Measurements from ENCODE around the gene NT5E.
"Not testable (repeated sequence)": the region's sequence is repeated elsewhere in the genome, so short reads cannot be mapped to it uniquely, and the experiment has no call there.

The NT5E gene

DNA sequence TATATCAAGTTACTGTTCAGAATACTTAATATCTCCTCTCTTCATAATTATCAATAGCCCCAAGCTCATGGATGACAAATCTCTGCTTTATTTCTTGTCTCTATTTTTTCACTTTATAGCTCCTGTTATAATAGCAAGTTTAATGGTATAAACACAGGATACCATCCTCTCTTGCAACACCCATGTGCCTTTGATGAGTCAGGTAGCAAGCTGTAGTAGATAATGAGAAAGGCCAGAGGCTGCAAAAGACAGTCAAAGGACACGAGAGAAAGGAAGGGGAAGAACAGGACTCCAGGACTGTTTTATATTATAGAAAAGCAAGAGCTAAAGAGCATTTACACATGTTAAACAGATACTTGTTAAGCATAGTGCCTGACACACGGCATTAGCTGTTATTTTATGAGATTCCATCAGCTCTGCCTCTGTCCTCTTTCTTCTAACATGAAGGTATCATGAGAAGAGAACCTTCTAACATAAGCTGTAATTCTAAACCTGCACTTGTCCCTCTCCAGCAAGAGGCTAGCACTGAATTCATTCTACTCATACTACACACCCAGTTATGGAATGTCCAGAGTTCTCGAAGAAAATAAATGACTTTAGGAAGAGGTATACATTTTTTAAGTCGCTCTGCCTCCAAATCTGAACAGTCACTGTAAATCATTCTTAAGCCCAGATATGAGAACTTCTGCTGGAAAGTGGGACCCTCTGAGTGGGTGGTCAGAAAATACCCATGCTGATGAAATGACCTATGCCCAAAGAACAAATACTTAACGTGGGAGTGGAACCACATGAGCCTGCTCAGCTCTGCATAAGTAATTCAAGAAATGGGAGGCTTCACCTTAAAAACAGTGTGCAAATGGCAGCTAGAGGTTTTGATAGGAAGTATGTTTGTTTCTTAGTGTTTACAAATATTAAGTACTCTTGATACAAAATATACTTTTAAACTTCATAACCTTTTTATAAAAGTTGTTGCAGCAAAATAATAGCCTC, 45.0 kb downstream of the NT5E start:
- DNase-seq, result no peak

DNA sequence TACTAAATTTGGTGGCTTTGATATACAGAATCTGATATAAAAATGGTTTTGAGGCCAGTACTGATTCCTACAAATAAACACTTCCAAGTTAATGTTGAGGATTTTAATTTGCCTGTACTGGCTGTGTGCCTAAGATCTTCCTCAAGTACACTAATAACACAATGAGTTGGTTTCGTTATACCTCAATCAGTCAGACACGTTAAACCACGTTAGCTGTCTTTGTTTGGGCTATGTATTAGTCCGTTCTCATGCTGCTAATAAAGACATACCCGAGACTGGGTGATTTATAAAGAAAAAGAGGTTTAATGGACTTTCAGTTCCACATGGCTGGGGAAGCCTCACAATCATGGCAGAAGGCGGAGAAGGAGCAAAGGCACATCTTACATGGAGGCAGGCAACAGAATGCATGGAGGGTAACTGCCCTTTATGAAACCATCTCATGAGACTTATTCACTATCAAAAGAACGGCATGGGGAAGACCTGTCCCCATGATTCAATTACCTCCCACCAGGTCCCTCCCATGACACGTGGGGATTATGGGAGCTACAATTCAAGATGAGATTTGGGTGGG, 46.2 kb downstream of the NT5E start:
- no peak for DNase-seq

DNA sequence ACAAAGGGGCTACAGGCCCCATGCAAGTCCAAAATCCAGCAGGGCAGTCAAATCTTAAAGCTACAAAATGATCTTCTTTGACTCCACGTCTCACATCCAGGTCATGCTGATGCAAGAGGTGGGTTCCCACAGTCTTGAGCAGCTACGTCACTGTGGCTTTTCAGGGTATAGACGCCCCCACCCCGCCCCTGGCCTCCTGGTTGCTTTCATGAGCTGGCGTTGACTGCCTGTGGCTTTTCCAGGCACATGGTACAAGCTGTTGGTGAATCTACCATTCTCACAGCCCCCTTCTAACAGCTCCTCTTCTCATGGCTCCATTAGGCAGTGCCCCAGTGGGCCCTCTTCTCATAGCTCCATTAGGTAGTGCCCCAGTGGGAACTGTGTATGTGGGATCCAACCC, 47.0 kb downstream of the NT5E start:
- DNase-seq, result no peak

DNA sequence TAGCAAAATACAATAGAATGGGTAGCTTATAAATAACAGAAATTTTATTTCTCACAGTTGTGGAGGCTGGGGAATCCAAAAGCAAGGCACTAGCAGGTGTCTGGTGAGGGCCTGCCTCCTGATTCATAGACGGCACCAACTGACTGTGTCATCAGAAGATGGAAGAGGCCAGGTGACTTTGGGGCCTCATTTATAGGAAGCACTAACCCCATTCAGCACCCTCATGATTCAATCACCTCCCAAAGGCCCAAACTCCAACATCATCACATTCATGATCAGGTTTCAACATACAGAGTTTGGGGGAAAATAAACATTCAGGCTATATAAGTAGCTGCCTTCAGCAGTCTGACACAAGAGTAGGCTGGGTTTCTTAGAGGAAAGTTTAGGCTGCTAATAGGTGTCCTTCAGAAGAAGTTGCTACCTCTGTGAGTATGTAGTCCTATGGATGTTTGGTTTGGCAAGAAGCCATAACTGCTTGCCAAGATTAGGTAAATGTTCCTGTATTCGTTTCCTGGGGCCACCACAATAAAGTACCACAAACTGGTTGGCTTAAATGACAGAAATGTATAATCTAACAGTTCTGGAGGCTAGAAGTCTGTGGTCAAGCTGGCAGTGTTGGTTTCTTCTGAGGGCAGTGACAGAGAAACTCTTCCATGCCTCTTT, 48.8 kb downstream of the NT5E start:
- no peak for DNase-seq

DNA sequence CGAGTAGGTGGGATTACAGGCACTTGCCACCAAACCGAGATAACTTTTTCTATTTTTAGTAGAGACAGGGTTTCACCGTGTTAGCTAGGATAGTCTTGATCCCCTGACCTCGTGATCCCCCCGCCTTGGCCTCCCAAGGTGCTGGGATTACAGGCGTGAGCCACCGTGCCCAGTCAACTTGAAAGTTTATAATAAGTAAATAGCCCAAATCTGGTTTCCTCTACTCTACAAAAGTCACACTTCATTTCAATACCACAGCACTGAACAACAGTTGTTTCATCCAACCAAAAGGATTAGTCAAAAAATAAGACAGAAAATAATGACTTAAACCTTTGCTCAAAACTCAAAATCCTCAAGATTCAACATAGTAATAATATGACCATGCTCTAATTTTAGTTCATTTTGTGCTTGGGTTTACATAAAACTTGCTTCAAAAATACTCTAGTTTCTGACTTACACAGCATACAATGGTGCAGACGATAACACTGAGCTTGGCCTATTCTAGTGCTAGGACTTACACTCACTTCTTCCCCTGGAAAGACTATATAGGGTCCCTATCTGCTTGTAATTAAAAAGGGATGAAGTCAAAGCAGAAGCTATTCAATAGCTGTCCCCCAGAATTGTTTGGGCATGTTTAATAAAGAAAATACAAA, 56.7 kb downstream of the NT5E start:
- DNase-seq, result no peak

DNA sequence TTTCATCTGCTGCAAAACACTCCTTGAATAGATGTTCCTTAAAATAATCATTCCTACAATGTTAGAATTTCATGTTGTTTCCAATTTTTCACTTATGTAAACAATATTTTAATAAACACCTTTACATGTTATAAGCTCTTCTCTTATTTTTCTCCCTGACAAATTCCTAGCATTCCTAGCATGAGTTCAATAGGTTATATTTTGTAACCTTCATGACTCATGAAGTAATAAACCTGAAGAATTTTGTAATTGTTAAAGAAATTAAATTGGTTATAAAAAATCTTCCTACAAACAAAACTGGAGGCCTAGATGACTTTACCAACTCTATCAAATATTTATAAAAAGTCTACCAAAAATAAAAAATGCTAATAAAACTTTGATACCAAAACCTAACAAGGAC, 66.3 kb downstream of the NT5E start:
- DNase-seq, result no peak

DNA sequence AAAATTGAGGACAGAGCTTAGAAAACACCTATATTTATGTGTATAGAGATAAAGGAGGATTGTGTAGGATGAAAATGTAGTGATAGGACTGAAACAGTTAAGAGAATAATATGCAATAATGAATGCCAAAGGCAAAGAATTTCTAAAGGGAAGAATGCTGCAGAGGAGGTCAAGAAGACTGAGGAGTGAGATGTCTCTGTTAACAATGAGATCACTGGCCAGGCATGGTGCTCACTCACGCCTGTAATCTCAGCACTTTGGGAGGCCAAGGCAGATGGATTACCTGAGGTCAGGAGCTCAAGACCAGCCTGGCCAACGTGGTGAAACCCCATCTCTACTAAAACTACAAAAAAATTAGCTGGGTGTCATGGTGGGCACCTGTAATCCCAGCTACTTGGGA, 74.4 kb downstream of the NT5E start:
- not testable (repeated sequence) for DNase-seq

DNA sequence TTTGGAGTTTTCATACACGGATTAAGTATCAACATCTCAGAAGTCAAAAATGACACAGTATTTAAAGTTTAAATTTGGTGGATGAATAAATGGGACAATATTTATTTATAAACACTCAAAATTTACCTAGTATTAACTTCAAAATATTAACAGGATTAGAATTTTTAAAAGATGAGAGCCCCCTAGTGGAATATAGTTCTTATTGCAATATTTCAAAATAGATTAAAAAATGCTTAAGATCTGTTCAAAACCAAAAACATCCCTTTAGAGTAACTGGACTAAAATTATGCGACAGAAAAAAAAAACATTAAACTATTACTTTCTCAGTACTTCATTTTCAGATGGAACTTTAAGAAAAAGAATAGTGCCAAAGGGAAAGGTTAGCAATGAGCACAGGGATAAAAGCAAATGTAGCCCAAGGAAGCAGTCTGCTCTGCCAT, 87.2 kb downstream of the NT5E start:
- no peak for DNase-seq

DNA sequence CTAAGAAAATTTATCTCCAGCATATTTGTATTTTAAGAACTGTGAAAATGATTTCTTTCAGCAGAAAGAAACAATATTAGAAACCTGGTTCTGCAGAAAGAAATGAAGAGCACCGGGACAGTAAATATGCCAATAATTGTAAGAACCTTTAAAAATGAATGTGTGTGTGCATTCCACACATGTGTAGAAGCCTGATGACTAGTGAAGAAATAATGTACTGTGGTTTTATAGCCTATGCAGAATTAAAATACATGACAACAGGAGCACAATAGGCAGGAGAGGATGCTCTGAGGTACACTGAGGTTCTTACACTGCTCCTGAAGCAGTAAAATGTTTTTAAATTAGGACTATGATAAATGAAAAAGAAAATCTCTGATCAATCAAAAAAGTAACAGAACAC, 94.9 kb downstream of the NT5E start:
- DNase-seq, result no peak

All from activated gamma-delta T cell (primary cell).